ENCODE measurements around the gene KLHL6.
"Not testable (repeated sequence)": the region's sequence is repeated elsewhere in the genome, so short reads cannot be mapped to it uniquely, and the experiment has no call there.

KLHL6 gene

DNA sequence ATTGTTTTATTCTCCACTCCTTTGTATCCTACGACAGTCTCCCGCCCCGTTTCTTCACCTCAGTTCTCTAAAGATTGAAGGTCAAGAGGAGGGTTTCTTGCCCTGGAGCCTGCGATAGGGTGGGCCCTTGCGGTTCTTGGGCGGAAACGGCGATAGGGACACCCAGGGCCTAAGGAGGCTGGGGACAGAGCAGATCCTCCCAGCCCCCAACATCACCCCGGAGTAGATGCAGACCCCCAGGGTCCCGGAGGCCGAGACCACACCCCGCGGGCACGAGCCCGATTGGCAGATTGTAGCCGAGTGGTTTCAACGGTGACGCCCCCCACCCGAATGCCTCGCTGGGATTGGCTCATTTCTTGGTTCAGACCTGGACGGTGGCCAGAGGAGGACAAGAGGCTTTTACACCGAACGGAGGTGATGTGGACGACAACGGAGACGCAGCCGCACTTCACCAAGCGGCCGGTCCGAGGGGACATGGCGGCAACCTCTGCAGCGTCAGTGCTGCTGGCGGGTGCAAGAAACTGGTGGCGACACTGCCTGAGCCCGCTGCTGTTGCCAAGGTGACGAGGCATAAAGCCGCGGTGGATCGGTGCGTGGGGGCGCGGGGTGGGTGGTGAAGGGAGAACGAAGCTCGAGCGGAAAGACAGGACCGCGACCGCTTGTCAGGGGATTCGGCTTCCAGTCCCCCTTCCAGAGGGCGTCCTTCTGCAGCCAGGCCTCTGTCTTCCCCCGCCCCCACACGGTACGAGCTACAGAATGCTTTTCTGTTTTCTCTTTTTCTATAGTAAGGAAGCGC is 108.1 kb downstream of the KLHL6 start:
- peak; percentile 76 for DNase-seq (ENCODE audit: low spot score)

- DNase-seq (ENCODE audit: low spot score), result no peak
These were observed 108.7 kb downstream of the KLHL6 start for GRCh38 chr3:183446838-183447205.

DNA sequence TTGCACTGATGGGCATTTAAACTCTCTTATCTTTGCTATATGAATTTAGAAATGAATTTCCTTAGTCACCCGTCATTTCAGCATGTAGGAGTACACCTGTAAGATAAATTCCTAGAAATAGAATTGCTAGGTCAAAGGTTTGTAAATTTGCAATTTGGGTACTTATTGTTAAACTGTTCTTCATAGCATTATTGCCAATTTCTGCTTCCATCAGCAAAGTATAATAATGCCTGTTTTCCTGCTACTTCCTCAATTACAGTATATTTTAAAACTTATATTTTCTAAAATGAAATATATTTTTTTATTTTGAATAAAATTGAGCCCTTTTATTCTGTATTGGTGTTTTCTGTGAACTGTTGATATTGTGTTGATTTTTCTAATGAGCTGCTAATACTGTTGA is 110.8 kb downstream of the KLHL6 start:
- no peak for DNase-seq (ENCODE audit: low spot score)

DNA sequence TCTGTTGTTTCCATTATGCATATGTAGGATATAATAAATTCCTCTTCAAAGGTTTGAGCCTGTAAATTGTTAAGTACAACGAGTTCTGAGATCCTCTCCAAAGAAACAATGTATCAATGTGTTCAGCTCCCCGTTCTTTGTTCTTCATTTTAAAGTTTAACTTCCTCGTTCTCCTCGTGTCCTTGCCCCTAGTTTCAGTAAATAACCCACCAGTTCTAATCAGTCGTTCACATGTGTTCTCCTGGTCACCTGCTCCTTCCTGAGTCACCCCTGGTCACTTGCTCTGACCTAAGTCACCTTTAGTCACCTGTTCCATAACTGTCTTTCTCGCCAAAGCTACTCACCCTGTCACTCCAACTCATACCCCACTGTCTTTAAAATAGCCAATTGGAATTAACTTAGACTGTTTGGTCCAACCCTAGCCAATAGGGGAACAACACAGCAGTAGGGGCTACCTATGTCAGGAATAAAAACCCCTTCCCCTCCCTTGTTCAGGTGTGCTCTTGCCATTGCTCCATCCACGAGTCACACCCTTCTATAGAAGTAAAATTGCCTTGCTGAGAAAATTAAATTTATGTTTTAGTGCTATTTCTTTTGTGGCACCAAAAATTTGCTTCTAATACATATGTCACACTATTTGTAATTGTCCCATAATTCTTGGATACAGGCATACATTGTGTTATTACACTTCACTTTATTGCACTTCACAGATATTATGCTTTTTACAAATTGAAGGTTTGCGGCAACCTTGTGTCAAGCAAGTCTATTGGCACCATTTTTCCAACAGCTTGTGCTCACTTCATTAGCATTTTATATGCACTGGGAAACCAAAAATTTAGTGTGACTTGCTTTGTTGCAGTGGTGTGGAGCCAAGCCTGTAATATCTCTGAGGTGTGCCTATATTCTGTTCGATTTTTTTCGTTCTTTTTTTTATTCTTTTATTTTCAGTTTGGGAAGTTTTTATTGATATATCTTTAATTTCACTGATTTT is 111.8 kb downstream of the KLHL6 start:
- DNase-seq (ENCODE audit: low spot score), result no peak

GRCh38 chr3:183442994-183443393 is 112.5 kb downstream of the KLHL6 start:
- no peak for DNase-seq (ENCODE audit: low spot score)

GRCh38 chr3:183440521-183440920 is 115.0 kb downstream of the KLHL6 start:
- DNase-seq (ENCODE audit: low spot score), result not testable (repeated sequence)

DNA sequence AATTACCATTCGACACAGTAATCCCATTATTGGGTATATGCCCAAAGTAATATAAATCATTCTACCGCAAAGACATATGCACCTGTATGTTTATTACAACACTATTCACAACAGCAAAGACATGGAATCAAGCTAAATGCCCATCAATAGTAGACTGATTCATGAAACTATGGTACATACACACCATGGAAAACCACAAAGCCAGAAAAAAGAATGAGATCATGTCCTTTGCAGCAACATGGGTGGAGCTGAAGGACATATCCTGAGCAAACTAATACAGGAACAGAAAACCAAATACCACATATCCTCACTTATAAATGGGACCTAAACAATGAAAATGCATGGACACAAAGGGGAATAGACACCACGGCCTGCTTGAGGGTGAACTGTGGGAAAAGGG is 116.0 kb downstream of the KLHL6 start:
- DNase-seq (ENCODE audit: low spot score), result no peak

DNA sequence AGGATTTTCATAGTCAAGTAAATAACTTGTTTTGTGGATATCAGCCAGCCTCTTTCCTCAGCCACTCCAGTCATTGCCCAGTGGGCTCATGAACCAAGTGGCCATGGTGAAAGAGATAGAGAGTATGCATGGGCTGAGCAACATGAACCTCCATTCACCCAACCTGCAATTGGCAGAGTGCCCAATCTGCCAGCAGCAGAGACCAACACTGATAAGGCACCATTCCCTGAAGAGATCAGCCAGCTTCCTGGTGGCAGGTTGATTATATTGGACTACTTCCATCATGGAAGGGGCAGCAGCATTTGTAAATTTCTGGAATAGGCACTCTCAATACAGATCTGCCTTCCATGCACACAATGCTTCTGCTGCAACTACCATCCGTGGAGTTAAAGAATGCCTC is 116.8 kb downstream of the KLHL6 start:
- DNase-seq (ENCODE audit: low spot score), result no peak

DNA sequence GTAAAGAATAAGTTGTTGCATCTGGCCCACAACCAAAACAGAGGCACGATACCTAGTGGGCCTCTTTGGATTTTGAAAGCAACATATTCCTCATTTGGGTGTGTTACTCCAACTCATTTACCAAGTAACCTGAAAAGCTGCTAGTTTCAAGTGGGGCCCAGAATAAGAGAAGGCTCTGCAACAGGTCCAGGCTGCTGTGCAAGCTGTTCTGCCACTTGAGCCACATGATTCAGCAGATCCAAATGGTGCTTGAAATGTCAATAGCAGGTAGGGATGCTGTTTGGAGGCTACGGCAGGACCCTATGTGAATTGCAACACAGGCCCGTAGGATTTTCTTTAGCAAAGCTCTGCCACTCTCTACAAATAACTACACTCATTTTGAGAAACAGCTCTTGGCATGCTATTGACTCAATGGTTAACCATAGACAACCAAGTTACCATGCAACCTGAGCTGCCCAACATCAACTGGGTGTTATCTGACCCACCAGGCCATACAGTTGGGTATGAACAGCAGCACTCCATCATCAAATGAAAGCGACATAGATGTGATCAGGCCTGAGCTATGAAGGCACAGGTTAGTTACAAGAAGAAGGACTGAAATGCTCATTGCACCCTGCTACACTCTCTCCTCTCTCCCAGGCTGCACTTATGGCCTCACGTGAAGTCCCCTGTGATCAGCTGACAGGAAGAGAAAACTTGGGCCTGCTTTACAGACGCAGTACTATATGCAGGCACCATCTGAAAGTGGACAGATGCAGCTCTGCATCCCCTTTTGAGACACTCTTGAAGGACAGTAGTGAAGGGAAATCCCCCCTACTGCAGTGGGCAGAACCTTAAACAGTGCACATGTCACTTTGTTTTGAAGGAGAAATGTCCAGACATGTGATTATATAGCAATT is 117.6 kb downstream of the KLHL6 start:
- DNase-seq (ENCODE audit: low spot score), result no peak

Data from CD4-positive, alpha-beta T cell treated with Interleukin-2 at 100 ng/mL for 4 hours (primary cell).